ENCODE measurements around the gene MXD3. TPM values are rescaled to one million over a fixed set of nuclear protein-coding genes. Genes with fewer than 3 reads are reported as not detected.

Gene MXD3
- total and polyA plus RNA-seq, 2 donors (not counting 3 experiments of a cell fraction or from before 2014, with no cell fraction given) = 38.4 to 44.2 TPM

DNA sequence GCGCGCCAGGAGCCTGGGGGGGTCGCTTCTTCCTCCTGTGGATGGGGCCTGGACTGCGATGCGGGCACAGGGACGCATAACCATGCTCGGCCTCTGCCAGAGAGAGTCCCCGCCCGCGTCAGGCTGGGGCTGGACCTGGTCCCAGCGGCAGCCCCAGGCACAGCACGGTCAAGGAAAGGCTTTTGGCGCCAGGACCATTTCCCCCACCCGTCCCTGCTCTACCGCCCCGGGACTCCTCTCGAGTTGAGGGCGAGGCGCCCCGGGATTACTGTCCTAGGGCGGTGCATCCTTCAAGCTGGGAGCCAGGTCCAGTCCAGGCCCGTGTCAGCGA is 341 bp downstream of the MXD3 start:
- BruUV-seq (replicated peaks) = no TSS peak
- peak overlapping the region; percentile 36 for H2AFZ ChIP-seq (ENCODE audit: low read depth, low read length)
- DNase-seq (ENCODE audit: low read depth, low spot score) = no peak
- H3K4me3 ChIP-seq (replicated peaks in 1 of 3; ENCODE audit: insufficient read depth in 1 of 3, low read depth in 1 of 3, low read length in 3 of 3) = peak overlapping the region; percentile 49 to 64 (median 58)
- no peak overlapping the region for H3K27ac ChIP-seq (ENCODE audit: insufficient read depth, low read depth, low read length)
- peaks cover 22% of the 10 kb centered on the region for H3K4me1 ChIP-seq (ENCODE audit: control insufficient read depth, extremely low read depth, insufficient read depth, low read length)
- FAIRE-seq = no peak
- H3K9me1 ChIP-seq (replicated peaks; ENCODE audit: control insufficient read depth, extremely low read depth, insufficient read depth, low read length) = no peaks in the 10 kb centered on the region
- ChIA-PET CTCF (interaction anchor here (1.1 to 3.4 kb wide), 7 partner anchors 17 to 197 kb away, joined by 4 to 45 read pairs (median 10); no protein-coding TSS in a partner anchor), POLR2A (no interaction called here)
- no peaks in the 10 kb centered on the region for H3K27me3 ChIP-seq (ENCODE audit: control insufficient read depth in 2 of 2, insufficient read depth in 2 of 2, low read length in 2 of 2)
- TF ChIP-seq, protein P1, sequence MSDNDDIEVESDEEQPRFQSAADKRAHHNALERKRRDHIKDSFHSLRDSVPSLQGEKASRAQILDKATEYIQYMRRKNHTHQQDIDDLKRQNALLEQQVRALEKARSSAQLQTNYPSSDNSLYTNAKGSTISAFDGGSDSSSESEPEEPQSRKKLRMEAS (IDR thresholded peaks at IDR 0.05; ENCODE audit: insufficient read depth, insufficient read length) = no peak
- TF ChIP-seq POLR2A (IDR thresholded peaks at IDR 0.05; ENCODE audit: low read depth, low read length) (no peak), JUN (IDR thresholded peaks at IDR 0.05; ENCODE audit: borderline replicate concordance, insufficient read depth, insufficient read length, low read depth) (no peak), FOS (IDR thresholded peaks at IDR 0.05; ENCODE audit: borderline replicate concordance, insufficient read depth, low read length) (no peak), POLR2AphosphoS5 (IDR thresholded peaks at IDR 0.05; ENCODE audit: insufficient read depth, low read depth, low read length) (no peak), MYC (IDR thresholded peaks at IDR 0.05; ENCODE audit: low read depth, low read length) (no peak), EZH2 (IDR thresholded peaks at IDR 0.05; ENCODE audit: borderline replicate concordance, low read depth, low read length, severe bottlenecking) (no peak), GATA2 (IDR thresholded peaks at IDR 0.05; ENCODE audit: insufficient read depth, insufficient read length, low read depth, low read length) (no peak)
- TF ChIP-seq, protein P2, sequence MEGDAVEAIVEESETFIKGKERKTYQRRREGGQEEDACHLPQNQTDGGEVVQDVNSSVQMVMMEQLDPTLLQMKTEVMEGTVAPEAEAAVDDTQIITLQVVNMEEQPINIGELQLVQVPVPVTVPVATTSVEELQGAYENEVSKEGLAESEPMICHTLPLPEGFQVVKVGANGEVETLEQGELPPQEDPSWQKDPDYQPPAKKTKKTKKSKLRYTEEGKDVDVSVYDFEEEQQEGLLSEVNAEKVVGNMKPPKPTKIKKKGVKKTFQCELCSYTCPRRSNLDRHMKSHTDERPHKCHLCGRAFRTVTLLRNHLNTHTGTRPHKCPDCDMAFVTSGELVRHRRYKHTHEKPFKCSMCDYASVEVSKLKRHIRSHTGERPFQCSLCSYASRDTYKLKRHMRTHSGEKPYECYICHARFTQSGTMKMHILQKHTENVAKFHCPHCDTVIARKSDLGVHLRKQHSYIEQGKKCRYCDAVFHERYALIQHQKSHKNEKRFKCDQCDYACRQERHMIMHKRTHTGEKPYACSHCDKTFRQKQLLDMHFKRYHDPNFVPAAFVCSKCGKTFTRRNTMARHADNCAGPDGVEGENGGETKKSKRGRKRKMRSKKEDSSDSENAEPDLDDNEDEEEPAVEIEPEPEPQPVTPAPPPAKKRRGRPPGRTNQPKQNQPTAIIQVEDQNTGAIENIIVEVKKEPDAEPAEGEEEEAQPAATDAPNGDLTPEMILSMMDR (IDR thresholded peaks at IDR 0.05; ENCODE audit: extremely low read depth in 1 of 2, insufficient read depth in 1 of 2, low read depth in 1 of 2, low read length in 2 of 2) = no peak
- dilution Hi-C loops (cut with MboI; ENCODE audit: extremely low pct_ligation_motif_present, low sequenced_read_pairs) = no loop called here
- intact Hi-C loops (cut with micrococcal nuclease) = loop anchor here (5.0 kb wide), 2 partner anchors 56 to 659 kb away; no protein-coding TSS in a partner anchor
- H3K79me2 ChIP-seq (ENCODE audit: control insufficient read depth, insufficient read depth, low read length) = peaks cover 10% of the 10 kb centered on the region
- no peaks in the 10 kb centered on the region for H3K9me3 ChIP-seq (replicated peaks; ENCODE audit: control insufficient read depth, insufficient read depth, low read length)
- peak overlapping the region; percentile 76 for H3K4me2 ChIP-seq (ENCODE audit: insufficient read depth, low read length)
- peak overlapping the region; percentile 47 for H3K9ac ChIP-seq (replicated peaks; ENCODE audit: extremely low read depth, insufficient read depth, low read length)
- H3K36me3 ChIP-seq (ENCODE audit: control insufficient read depth in 2 of 2, extremely low read depth in 1 of 2, insufficient read depth in 2 of 2, low read length in 2 of 2) = peaks cover 0 to 8% of the 10 kb centered on the region in 2 experiments
- no peaks in the 10 kb centered on the region for H4K20me1 ChIP-seq (replicated peaks; ENCODE audit: control insufficient read depth, extremely low read depth, insufficient read depth, low read length)

Data from endothelial cell of umbilical vein (primary cell).